ENCODE data around the gene PTPRN2. TPM values are rescaled to one million over a fixed set of nuclear protein-coding genes. Genes with fewer than 3 reads are reported as not detected.
"Not testable (repeated sequence)": the region's sequence is repeated elsewhere in the genome, so short reads cannot be mapped to it uniquely, and the experiment has no call there.

The PTPRN2 gene
- total and polyA plus RNA-seq, 3 experiments from 2014 or later, result 0.33 to 1.2 (median 0.42) TPM

DNA sequence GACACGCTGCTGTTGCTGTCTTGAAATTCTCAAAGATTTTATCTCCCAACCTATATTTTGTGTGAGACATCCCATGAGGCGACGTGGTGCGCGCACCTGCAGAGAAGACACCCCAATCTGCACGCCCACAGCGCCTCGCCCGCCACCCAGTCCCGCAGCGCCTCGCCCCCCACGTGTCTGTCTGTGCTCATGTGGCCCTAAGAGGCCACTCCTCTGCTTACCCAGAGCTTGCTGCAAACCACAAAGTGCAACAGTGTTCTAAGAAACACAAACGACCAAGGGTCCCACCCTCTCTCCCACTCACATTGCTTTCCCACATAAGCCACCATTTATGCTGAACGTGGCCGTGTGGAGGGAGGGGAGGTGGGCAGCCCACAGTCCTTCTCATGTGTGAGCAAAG lies 287.2 kb downstream of the PTPRN2 start:
- peaks cover 0 to 9% (median 4%) of the 10 kb centered on the region in 5 donors for H3K9me3 Mint-ChIP-seq
- Histone ChIP-seq H3K27ac (ENCODE audit: low read depth, low read length) (no peak overlapping the region), H3K4me3 (ENCODE audit: low read length) (no peak overlapping the region), H3K27me3 (ENCODE audit: insufficient read depth, low read length, poor library complexity, severe bottlenecking) (no peaks in the 10 kb centered on the region), H3K4me1 (ENCODE audit: insufficient read depth, low read length) (no peaks in the 10 kb centered on the region), H3K36me3 (ENCODE audit: insufficient read depth, low read length) (no peaks in the 10 kb centered on the region), H3K9me3 (ENCODE audit: low read length) (no peaks in the 10 kb centered on the region)
- no peak overlapping the region for H3K4me3 Mint-ChIP-seq
- H3K27me3 Mint-ChIP-seq, result peaks cover 8 to 24% of the 10 kb centered on the region in 2 donors
- H3K4me1 Mint-ChIP-seq, result no peaks in the 10 kb centered on the region
- H3K36me3 Mint-ChIP-seq, result no peaks in the 10 kb centered on the region
- CTCF ChIA-PET, result no interaction called here
- POLR2A ChIA-PET, result no interaction called here
- no peak for DNase-seq
- no peak overlapping the region for H3K27ac Mint-ChIP-seq

DNA sequence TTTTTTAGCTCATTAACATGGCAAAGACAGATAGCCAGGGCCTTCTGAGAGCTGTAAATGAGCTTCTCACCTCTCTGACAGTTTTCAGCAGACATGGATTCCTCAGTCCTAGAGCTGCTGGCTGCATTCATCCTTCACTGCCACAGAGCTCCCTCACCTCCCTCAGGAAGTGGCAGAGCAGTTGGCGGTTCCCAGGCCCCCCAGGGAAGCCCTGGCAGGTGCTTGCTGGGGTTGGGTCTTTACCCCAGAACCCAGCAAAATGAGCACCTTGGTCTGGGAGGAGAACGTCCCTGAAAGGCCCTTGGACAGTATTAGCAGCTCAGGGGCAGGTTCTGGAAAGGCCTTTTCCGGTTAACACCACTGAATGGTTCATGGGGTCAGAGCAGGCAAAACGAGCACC lies 288.0 kb downstream of the PTPRN2 start:
- POLR2A ChIA-PET, result no interaction called here
- H3K27me3 ChIP-seq (ENCODE audit: insufficient read depth, low read length, poor library complexity, severe bottlenecking), result no peaks in the 10 kb centered on the region
- DNase-seq, result no peak
- peaks cover 6 to 24% of the 10 kb centered on the region in 2 donors for H3K27me3 Mint-ChIP-seq
- no peak overlapping the region for H3K27ac Mint-ChIP-seq
- H3K4me1 Mint-ChIP-seq, result no peaks in the 10 kb centered on the region
- H3K4me3 ChIP-seq (ENCODE audit: low read length), result no peak overlapping the region
- no peaks in the 10 kb centered on the region for H3K9me3 ChIP-seq (ENCODE audit: low read length)
- H3K27ac ChIP-seq (ENCODE audit: low read depth, low read length), result no peak overlapping the region
- no peaks in the 10 kb centered on the region for H3K4me1 ChIP-seq (ENCODE audit: insufficient read depth, low read length)
- H3K4me3 Mint-ChIP-seq, result no peak overlapping the region
- CTCF ChIA-PET, result no interaction called here
- no peaks in the 10 kb centered on the region for H3K36me3 ChIP-seq (ENCODE audit: insufficient read depth, low read length)
- H3K36me3 Mint-ChIP-seq, result no peaks in the 10 kb centered on the region
- H3K9me3 Mint-ChIP-seq, result peaks cover 0 to 7% (median 0%) of the 10 kb centered on the region in 5 donors

DNA sequence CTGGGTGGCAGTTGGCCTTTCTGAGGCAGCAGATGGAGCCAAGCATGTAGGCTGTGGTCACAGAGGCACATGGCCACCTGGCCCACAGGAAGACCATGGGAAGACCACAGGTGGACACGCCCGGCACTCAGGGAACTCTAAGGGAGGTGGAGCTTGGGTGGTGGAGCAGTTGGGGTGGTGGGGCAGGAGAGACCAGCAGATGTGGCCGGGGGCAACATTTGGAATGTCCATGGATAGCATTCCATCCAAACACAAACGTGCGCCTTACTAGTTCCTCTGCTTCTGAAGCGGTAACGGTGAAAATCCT lies 290.9 kb downstream of the PTPRN2 start:
- no peak overlapping the region for H3K27ac Mint-ChIP-seq
- peaks cover 2 to 16% of the 10 kb centered on the region in 2 donors for H3K27me3 Mint-ChIP-seq
- H3K36me3 ChIP-seq (ENCODE audit: insufficient read depth, low read length), result no peaks in the 10 kb centered on the region
- H3K4me1 ChIP-seq (ENCODE audit: insufficient read depth, low read length), result no peaks in the 10 kb centered on the region
- H3K4me1 Mint-ChIP-seq, result no peaks in the 10 kb centered on the region
- H3K27ac ChIP-seq (ENCODE audit: low read depth, low read length), result no peak overlapping the region
- H3K36me3 Mint-ChIP-seq, result no peaks in the 10 kb centered on the region
- no peak overlapping the region for H3K4me3 ChIP-seq (ENCODE audit: low read length)
- POLR2A ChIA-PET, result no interaction called here
- DNase-seq, result no peak
- H3K9me3 Mint-ChIP-seq, result peaks cover 0 to 7% (median 2%) of the 10 kb centered on the region in 5 donors
- CTCF ChIA-PET, result no interaction called here
- no peaks in the 10 kb centered on the region for H3K9me3 ChIP-seq (ENCODE audit: low read length)
- H3K4me3 Mint-ChIP-seq, result no peak overlapping the region
- H3K27me3 ChIP-seq (ENCODE audit: insufficient read depth, low read length, poor library complexity, severe bottlenecking), result no peaks in the 10 kb centered on the region

DNA sequence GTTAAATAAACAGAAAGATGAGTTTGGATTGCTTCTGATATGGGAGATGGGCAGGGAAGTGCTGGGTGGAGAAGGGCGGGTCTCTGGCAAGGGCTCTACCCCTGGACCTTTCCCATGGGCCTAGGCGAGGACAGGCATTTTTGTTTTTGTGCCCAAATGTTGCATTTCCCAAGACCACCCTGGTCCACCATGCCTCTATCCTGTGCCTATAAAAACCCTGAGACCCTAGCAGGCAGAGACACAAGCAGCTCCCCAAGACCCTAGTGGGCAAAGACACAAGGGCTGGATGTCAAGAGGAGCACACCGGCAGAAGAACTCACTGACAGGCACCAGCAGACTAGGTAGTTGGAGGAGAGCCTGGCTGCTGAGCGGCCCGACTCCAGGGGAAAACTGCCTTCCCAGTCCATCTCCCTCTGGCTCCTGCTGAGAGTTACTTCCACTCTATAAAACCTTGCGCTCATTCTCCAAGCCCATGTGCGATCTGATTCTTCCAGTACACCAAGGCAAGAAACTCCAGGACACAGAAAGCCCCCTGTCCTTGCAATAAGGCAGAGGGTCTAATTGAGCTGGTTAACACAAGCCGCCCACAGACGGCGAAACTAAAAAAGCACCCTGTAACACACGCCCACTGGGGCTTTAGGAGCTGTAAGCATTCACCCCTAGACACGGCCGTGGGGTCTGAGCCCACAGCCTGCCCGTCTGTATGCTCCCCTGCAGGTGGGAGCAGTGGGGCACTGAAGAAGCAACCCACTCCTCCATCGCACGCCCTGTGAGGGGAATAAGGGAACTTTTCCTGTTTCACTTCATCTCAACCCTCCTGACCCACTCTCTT lies 291.4 kb downstream of the PTPRN2 start:
- Mint-ChIP-seq H3K4me3 (no peak overlapping the region), H3K27me3 (peaks cover 2 to 14% of the 10 kb centered on the region in 2 donors), H3K27ac (no peak overlapping the region), H3K36me3 (no peaks in the 10 kb centered on the region), H3K9me3 (peaks cover 0 to 7% (median 2%) of the 10 kb centered on the region in 5 donors), H3K4me1 (no peaks in the 10 kb centered on the region)
- Histone ChIP-seq H3K9me3 (ENCODE audit: low read length) (no peaks in the 10 kb centered on the region), H3K27me3 (ENCODE audit: insufficient read depth, low read length, poor library complexity, severe bottlenecking) (no peaks in the 10 kb centered on the region), H3K4me3 (ENCODE audit: low read length) (no peak overlapping the region), H3K27ac (ENCODE audit: low read depth, low read length) (no peak overlapping the region), H3K4me1 (ENCODE audit: insufficient read depth, low read length) (no peaks in the 10 kb centered on the region), H3K36me3 (ENCODE audit: insufficient read depth, low read length) (no peaks in the 10 kb centered on the region)
- DNase-seq, result no peak
- CTCF ChIA-PET, result no interaction called here
- POLR2A ChIA-PET, result no interaction called here

DNA sequence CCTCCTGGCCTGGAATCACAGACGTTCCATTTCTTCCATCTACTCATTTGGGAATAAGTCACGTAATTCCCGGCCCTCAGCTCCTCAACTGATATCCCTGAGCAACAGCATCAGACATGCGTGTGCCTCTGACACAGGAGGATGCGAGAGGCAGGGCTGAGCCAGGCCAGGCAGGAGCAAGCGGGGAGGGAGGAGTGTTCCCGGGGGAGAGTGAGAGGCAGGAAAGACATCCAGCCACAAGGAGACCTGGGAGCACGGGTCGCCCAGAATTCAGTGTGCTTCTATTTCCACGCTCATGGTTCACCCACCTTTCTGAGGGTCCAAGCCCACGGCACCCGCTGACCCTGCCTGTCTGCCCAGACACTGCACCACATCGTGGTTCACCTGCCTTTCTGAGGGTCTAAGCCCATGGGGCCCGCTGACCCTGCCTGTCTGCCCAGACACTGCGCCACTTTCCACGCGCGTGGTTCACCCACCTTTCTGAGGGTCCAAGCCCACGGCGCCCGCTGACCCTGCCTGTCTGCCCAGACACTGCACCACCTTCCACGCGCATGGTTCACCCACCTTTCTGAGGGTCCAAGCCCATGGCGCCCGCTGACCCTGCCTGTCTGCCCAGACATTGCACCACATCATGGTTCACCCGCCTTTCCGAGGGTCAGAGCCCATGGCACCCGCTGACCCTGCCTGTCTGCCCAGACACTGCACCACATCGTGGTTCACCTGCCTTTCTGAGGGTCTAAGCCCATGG lies 293.0 kb downstream of the PTPRN2 start:
- H3K4me1 Mint-ChIP-seq; POLR2A ChIA-PET; H3K27ac ChIP-seq (ENCODE audit: low read depth, low read length); CTCF ChIA-PET; DNase-seq; H3K36me3 ChIP-seq (ENCODE audit: insufficient read depth, low read length); H3K4me3 ChIP-seq (ENCODE audit: low read length); H3K27me3 ChIP-seq (ENCODE audit: insufficient read depth, low read length, poor library complexity, severe bottlenecking); H3K9me3 ChIP-seq (ENCODE audit: low read length); H3K27me3 Mint-ChIP-seq; H3K4me1 ChIP-seq (ENCODE audit: insufficient read depth, low read length); H3K4me3 Mint-ChIP-seq; H3K27ac Mint-ChIP-seq; H3K36me3 Mint-ChIP-seq: not testable (repeated sequence)
- H3K9me3 Mint-ChIP-seq, result peaks cover under 1 to 13% (median 5%) of the 10 kb centered on the region in 5 donors

DNA sequence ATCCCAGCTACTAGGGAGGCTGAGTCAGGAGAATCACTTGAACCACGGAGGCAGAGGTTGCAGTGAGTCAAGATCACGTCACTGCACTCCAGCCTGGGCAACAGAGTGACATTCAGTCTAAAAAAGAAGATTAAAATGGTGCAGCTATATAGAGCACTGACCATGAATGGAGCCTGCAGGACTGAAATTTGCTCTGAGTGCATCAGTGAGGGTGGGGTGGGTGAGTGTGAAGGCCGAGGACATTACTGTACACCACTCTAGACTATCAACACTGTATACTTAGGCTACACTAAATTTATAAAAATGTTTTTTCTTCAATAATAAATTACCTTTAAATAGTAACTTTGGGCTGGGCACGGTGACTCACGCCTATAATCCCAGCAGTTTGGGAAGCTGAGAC lies 294.7 kb downstream of the PTPRN2 start:
- no peak overlapping the region for H3K4me3 ChIP-seq (ENCODE audit: low read length)
- H3K4me1 Mint-ChIP-seq, result no peaks in the 10 kb centered on the region
- POLR2A ChIA-PET, result no interaction called here
- no peaks in the 10 kb centered on the region for H3K9me3 ChIP-seq (ENCODE audit: low read length)
- H3K4me3 Mint-ChIP-seq, result no peak overlapping the region
- H3K27ac Mint-ChIP-seq, result no peak overlapping the region
- no peak overlapping the region for H3K27ac ChIP-seq (ENCODE audit: low read depth, low read length)
- H3K9me3 Mint-ChIP-seq, result peaks cover 7 to 25% (median 15%) of the 10 kb centered on the region in 5 donors
- no peaks in the 10 kb centered on the region for H3K27me3 ChIP-seq (ENCODE audit: insufficient read depth, low read length, poor library complexity, severe bottlenecking)
- H3K27me3 Mint-ChIP-seq, result peaks cover 3 to 10% of the 10 kb centered on the region in 2 donors
- no peaks in the 10 kb centered on the region for H3K36me3 Mint-ChIP-seq
- no peak for DNase-seq
- CTCF ChIA-PET, result no interaction called here
- no peaks in the 10 kb centered on the region for H3K4me1 ChIP-seq (ENCODE audit: insufficient read depth, low read length)
- no peaks in the 10 kb centered on the region for H3K36me3 ChIP-seq (ENCODE audit: insufficient read depth, low read length)

DNA sequence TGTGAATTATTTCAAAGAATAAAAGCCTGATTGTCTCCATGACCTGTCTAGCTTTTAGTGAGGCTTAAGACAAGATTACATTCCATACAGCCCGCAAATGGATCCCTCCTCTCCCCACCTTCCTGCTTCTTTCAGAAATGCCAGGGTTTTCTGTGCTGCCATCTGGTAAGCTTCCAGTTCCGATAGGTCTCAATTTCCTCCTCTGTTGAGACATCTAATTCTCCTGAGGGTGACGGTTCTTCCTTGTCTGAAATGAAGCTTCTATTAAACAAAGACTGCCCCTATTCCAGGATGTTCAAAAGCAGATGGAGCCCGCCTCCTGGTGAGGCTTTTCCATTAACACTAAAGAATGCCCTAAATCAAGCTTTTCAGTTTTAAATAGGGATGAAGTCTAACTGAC lies 295.6 kb downstream of the PTPRN2 start:
- Mint-ChIP-seq H3K9me3 (peaks cover 7 to 30% (median 18%) of the 10 kb centered on the region in 5 donors), H3K36me3 (no peaks in the 10 kb centered on the region), H3K27me3 (peaks cover 3 to 4% of the 10 kb centered on the region in 2 donors), H3K4me1 (no peaks in the 10 kb centered on the region), H3K27ac (no peak overlapping the region), H3K4me3 (no peak overlapping the region)
- ChIA-PET POLR2A (no interaction called here), CTCF (no interaction called here)
- no peaks in the 10 kb centered on the region for H3K27me3 ChIP-seq (ENCODE audit: insufficient read depth, low read length, poor library complexity, severe bottlenecking)
- no peaks in the 10 kb centered on the region for H3K4me1 ChIP-seq (ENCODE audit: insufficient read depth, low read length)
- no peak for DNase-seq
- H3K27ac ChIP-seq (ENCODE audit: low read depth, low read length), result no peak overlapping the region
- H3K9me3 ChIP-seq (ENCODE audit: low read length), result no peaks in the 10 kb centered on the region
- no peaks in the 10 kb centered on the region for H3K36me3 ChIP-seq (ENCODE audit: insufficient read depth, low read length)
- no peak overlapping the region for H3K4me3 ChIP-seq (ENCODE audit: low read length)

DNA sequence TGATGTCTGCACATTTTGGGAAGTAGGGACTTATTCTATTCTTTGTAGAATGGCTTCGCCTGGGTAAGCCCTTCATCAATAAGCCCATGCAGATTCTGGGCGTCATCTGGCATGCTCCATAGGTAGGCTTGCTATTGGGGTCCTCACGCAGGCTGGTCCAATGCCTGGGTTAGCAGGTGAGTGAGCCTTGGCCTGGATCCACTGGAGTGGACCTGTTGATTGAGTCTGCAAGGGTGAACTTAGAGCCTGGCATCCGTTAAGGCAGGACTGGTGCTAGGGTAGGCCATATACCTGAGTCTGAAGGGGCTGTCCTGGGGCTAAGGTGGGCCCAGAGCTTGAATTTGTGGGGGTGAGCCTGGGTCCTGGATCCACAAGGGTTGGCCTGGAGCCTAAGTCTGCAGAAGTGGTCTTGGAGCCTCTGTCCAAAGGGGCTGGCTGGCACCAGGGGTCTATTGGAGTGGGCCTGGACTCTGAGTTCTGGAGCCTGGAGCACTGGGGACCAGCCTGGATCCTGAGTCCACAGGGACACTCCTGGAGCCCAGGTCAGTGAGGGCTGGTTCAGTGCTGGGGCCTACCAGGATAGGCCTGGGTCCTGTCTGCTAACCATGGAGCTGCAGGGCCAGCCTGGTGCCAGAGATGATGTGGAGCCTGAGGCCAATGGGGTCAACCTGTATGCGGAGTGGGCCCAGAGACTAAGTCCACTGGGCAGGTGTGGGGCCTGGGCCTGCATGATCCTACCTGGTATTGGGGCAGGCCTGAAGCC lies 297.7 kb downstream of the PTPRN2 start:
- Mint-ChIP-seq H3K9me3 (peaks cover 13 to 36% (median 22%) of the 10 kb centered on the region in 5 donors), H3K4me1 (no peaks in the 10 kb centered on the region), H3K36me3 (no peaks in the 10 kb centered on the region), H3K4me3 (no peak overlapping the region), H3K27ac (peak overlapping the region in 1 of 8 donors; percentile 62), H3K27me3 (peaks cover 0 to 1% of the 10 kb centered on the region in 2 donors)
- Histone ChIP-seq H3K9me3 (ENCODE audit: low read length) (no peaks in the 10 kb centered on the region), H3K27me3 (ENCODE audit: insufficient read depth, low read length, poor library complexity, severe bottlenecking) (no peaks in the 10 kb centered on the region), H3K36me3 (ENCODE audit: insufficient read depth, low read length) (no peaks in the 10 kb centered on the region), H3K27ac (ENCODE audit: low read depth, low read length) (no peak overlapping the region), H3K4me3 (ENCODE audit: low read length) (no peak overlapping the region), H3K4me1 (ENCODE audit: insufficient read depth, low read length) (no peaks in the 10 kb centered on the region)
- DNase-seq, result no peak
- POLR2A ChIA-PET, result no interaction called here
- CTCF ChIA-PET, result no interaction called here

Measured in CD8-positive, alpha-beta memory T cell (primary cell).